Right lobe of liver (tissue), 6 donors: ENCODE results near the gene CD101. TPM values are rescaled to one million over a fixed set of nuclear protein-coding genes. Genes with fewer than 3 reads are reported as not detected.

Experiments used
- ATAC-seq, 4 donors: fragments of 200-7000 bp; cut with Tn5 transposase; one replicate each; pipeline ENCODE4 v1.9.1; 2020; ENCODE audit warnings: mild to moderate bottlenecking in 4 of 4, moderate library complexity in 4 of 4
- DNase-seq, 3 donors: peaks; one replicate each; pipeline ENCODE4 v3.0.0-alpha.2; 2020
- H3K27ac ChIP-seq, 3 donors: fragments of 200-600 bp; one replicate each; pipeline ENCODE4 v1.8.0; 2022
- H3K27me3 ChIP-seq, 2 donors: fragments of 200-600 bp; one replicate each; pipeline ENCODE4 v1.8.0; 2022
- H3K36me3 ChIP-seq, 4 donors: fragments of 200-600 bp; sonication (generic) in 1 of 4; one replicate each; pipeline versions ENCODE4 v1.5.1 to v1.8.0; 2017 to 2022; ENCODE audit warnings: control low read depth in 1 of 4
- H3K4me1 ChIP-seq, 4 donors: fragments of 200-600 bp; sonication (generic) in 1 of 4; one replicate each; pipeline versions ENCODE4 v1.5.1 to v1.8.0; 2017 to 2022; ENCODE audit warnings: control low read depth in 1 of 4
- H3K4me3 ChIP-seq, 3 donors: fragments of 200-600 bp; one replicate each; pipeline ENCODE4 v1.8.0; 2022
- H3K9me3 ChIP-seq, 4 donors: fragments of 200-600 bp; sonication (generic) in 1 of 4; one replicate each; pipeline versions ENCODE4 v1.5.1 to v1.8.0; 2017 to 2022; ENCODE audit warnings: control low read depth in 1 of 4
- CTCF ChIP-seq, 4 donors: fragments of 200-600 bp in 3 of 4; fragments of 450-650 bp in 1 of 4; IDR thresholded peaks; one replicate each; pipeline versions ENCODE4 v1.5.1 to v1.8.0; 2016 to 2022; ENCODE audit warnings: antibody characterized with exemption in 4 of 4, mild to moderate bottlenecking in 2 of 4
- POLR2A ChIP-seq: fragments of 450-650 bp; IDR thresholded peaks from one replicate; pipeline ENCODE4 v1.6.1; 2017; ENCODE audit warnings: antibody characterized with exemption, mild to moderate bottlenecking
- WGBS: methylation state at CpG from one replicate; pipeline ENCODE4 v1.1.6; 2018; ENCODE audit warnings: low coverage, low lambda C conversion rate; ENCODE audit not compliant: insufficient coverage; ENCODE audit errors: missing lambda C conversion rate; 5-methylcytosine and 5-hydroxymethylcytosine counted together
- intact Hi-C, 2 donors: fragments of 100-400 bp; cut with DNase I; formaldehyde crosslinking; loops; one replicate each; pipeline versions ENCODE4 v1.11.2 to v1.14.1; 2022
- small RNA-seq, 2 experiments: library from RNA; depleted of rRNA; stranded (forward); fragments of <200 nt; gene quantifications; one replicate each; pipeline ENCODE3, GENCODE V24; 2016
- total RNA-seq, 6 experiments: library from RNA; depleted of rRNA in 2 of 6; stranded (reverse); fragments of >200 nt in 2 of 6; fragmentation: NEBNext Ultra II Directional in 3 of 6; extraction: Animal tissue kit (Norgen Biotek cat#: 25700) in 3 of 6; gene quantifications; one replicate each; pipeline versions ENCODE4 v1.1.0 to v1.2.4, GENCODE V29; 2016 to 2023
- donor health status: DM: no; HTN: yes; CAD: no.
- donor health status: DM: no; HTN: no; CAD: no.
- donor health status: DM: no; HTN: no; CAD: no.
- donor health status: DM: no; HTN: yes; CAD: no.
- donor health status: DM: no; HTN: yes; CAD: no.

Gene CD101
- total RNA-seq, 6 experiments from 2014 or later = 0.12 to 1.9 (median 0.49) TPM

- DNase-seq = no peak
- H3K4me1 ChIP-seq = no peaks in the 10 kb centered on the region
- no peaks in the 10 kb centered on the region for H3K9me3 ChIP-seq
- no peak for ATAC-seq
- H3K36me3 ChIP-seq = peaks cover 0 to 43% (median under 1%) of the 10 kb centered on the region in 4 donors
- WGBS = 96% methylated on average over 5 of the region's 5 CpGs
- H3K27me3 ChIP-seq = no peaks in the 10 kb centered on the region
- no peak overlapping the region for H3K4me3 ChIP-seq
- no peak overlapping the region for H3K27ac ChIP-seq
- intact Hi-C loops = loop anchor here in 1 of 2 donors (10.0 kb wide), 1 partner anchor 48 kb away; the partner anchor contains the start of gene TRIM45
- TF ChIP-seq POLR2A (no peak), CTCF (IDR thresholded peaks at IDR 0.05) (no peak)
Measured at GRCh38 chr1:117076648-117077047, 75.1 kb downstream of the CD101 start.

GRCh38 chr1:117077267-117077666 lies 75.7 kb downstream of the CD101 start:
- TF ChIP-seq POLR2A (no peak), CTCF (IDR thresholded peaks at IDR 0.05) (no peak)
- DNase-seq = no peak
- ATAC-seq = no peak
- 50% methylated on average over 3 of the region's 3 CpGs for WGBS
- Histone ChIP-seq H3K4me1 (no peaks in the 10 kb centered on the region), H3K27me3 (no peaks in the 10 kb centered on the region), H3K36me3 (peaks cover 0 to 44% (median under 1%) of the 10 kb centered on the region in 4 donors), H3K27ac (no peak overlapping the region), H3K4me3 (no peak overlapping the region), H3K9me3 (no peaks in the 10 kb centered on the region)
- intact Hi-C loops = loop anchor here in 1 of 2 donors (10.0 kb wide), 1 partner anchor 48 kb away; the partner anchor contains the start of gene TRIM45

- DNase-seq (no peak), ATAC-seq (no peak)
- Histone ChIP-seq H3K9me3 (no peaks in the 10 kb centered on the region), H3K4me1 (no peaks in the 10 kb centered on the region), H3K4me3 (no peak overlapping the region), H3K36me3 (peaks cover 0 to 44% (median under 1%) of the 10 kb centered on the region in 4 donors), H3K27me3 (no peaks in the 10 kb centered on the region), H3K27ac (no peak overlapping the region)
- WGBS = 88% methylated on average over 6 of the region's 6 CpGs
- TF ChIP-seq CTCF (IDR thresholded peaks at IDR 0.05) (no peak), POLR2A (no peak)
- intact Hi-C loops = loop anchor here in 1 of 2 donors (10.0 kb wide), 1 partner anchor 45 kb away; the partner anchor contains the start of gene TRIM45
Measured at GRCh38 chr1:117079737-117080136, 78.2 kb downstream of the CD101 start.

- H3K4me1 ChIP-seq = no peaks in the 10 kb centered on the region
- H3K27me3 ChIP-seq = no peaks in the 10 kb centered on the region
- DNase-seq (no peak), ATAC-seq (no peak)
- H3K27ac ChIP-seq = no peak overlapping the region
- WGBS = 97% methylated on average over 5 of the region's 6 CpGs
- TF ChIP-seq POLR2A (no peak), CTCF (IDR thresholded peaks at IDR 0.05) (no peak)
- H3K36me3 ChIP-seq = peaks cover 0 to 12% (median 0%) of the 10 kb centered on the region in 4 donors
- H3K9me3 ChIP-seq = no peaks in the 10 kb centered on the region
- no peak overlapping the region for H3K4me3 ChIP-seq
- intact Hi-C loops = no loop called here
Measured at GRCh38 chr1:117084231-117084630, 82.7 kb downstream of the CD101 start.

Small RNA genes within 50 kb of the gene (small RNA-seq; reads per million reads assigned to genes)
- 0 reads per million in 2 experiments for gene RNA5SP55

Other genes with a start within 250 kb of the CD101 start
- gene CD2, start 247.3 kb upstream of the CD101 start, total RNA-seq = 1 to 10 TPM in 2 of 6 experiments, under 1 TPM in 4; 0.13 to 1.5 (median 0.66) TPM
- 10 to 100 TPM; 12.6 to 28.1 (median 17.5) TPM for gene PTGFRN, start 91.8 kb upstream of the CD101 start, total RNA-seq
- gene TTF2, start 58.6 kb downstream of the CD101 start, total RNA-seq = 1 to 10 TPM; 2.3 to 6.0 (median 4.3) TPM
- 1 to 10 TPM in 1 of 6 experiments, under 1 TPM in 5; 0.31 to 1.8 (median 0.51) TPM for gene TRIM45, start 120.0 kb downstream of the CD101 start, total RNA-seq
- under 1 TPM in 5 of 6 experiments, not detected in 1; 0.28 to 0.89 (median 0.39) TPM for gene VTCN1, start 209.2 kb downstream of the CD101 start, total RNA-seq